Transverse colon (tissue), 4 donors: ENCODE measurements around the gene ZNF714. TPM values are rescaled to one million over a fixed set of nuclear protein-coding genes. Genes with fewer than 3 reads are reported as not detected.

ENCODE experiments used
- DNase-seq: peaks from one replicate; pipeline ENCODE4 v3.0.0-alpha.2; 2019
- H3K27ac ChIP-seq, 4 donors: fragments of 200-600 bp; sonication (generic); 2 replicates each; pipeline ENCODE4 v1.5.1; 2016 to 2018; ENCODE audit warnings: inconsistent platforms in 4 of 4
- H3K27me3 ChIP-seq: fragments of 200-600 bp; sonication (generic); 2 replicates; pipeline ENCODE4 v1.5.1; 2017; ENCODE audit warnings: inconsistent platforms
- H3K36me3 ChIP-seq, 4 donors: fragments of 200-600 bp; sonication (generic); 2 replicates each; pipeline ENCODE4 v1.5.1; 2017 to 2019; ENCODE audit warnings: inconsistent platforms in 4 of 4
- H3K4me1 ChIP-seq, 4 donors: fragments of 200-600 bp; sonication (generic); 2 replicates each; pipeline ENCODE4 v1.5.1; 2017 to 2020; ENCODE audit warnings: inconsistent platforms in 4 of 4
- H3K4me3 ChIP-seq, 4 donors: fragments of 200-600 bp; sonication (generic); 1 replicate in 1 of 4; 2 replicates in 3 of 4; pipeline versions ENCODE4 v1.5.1 to v1.6.1; 2017 to 2019; ENCODE audit warnings: inconsistent platforms in 4 of 4
- H3K9me3 ChIP-seq, 2 donors: fragments of 200-600 bp; sonication (generic); 2 replicates each; pipeline ENCODE4 v1.5.1; 2017 to 2019; ENCODE audit warnings: inconsistent platforms in 2 of 2
- CTCF ChIP-seq, 5 experiments: fragments of 200-600 bp in 3 of 5; fragments of 450-650 bp in 2 of 5; sonication (generic) in 3 of 5; IDR thresholded peaks; 1 replicate in 2 of 5; 2 replicates in 3 of 5; pipeline ENCODE4 v1.5.1; 2016 to 2017; ENCODE audit warnings: antibody characterized with exemption in 5 of 5, inconsistent platforms in 3 of 5, mild to moderate bottlenecking in 2 of 5, moderate library complexity in 1 of 5
- EP300 ChIP-seq: sonication (generic); formaldehyde crosslinking; IDR thresholded peaks from one replicate; pipeline ENCODE4 v1.6.1; 2017; ENCODE audit warnings: antibody characterized with exemption, low read depth
- POLR2A ChIP-seq: fragments of 450-650 bp; IDR thresholded peaks from one replicate; pipeline ENCODE4 v1.6.1; 2016; ENCODE audit warnings: antibody characterized with exemption, mild to moderate bottlenecking, moderate library complexity
- POLR2AphosphoS5 ChIP-seq, 3 donors: sonication (generic); formaldehyde crosslinking; IDR thresholded peaks; one replicate each; pipeline ENCODE4 v1.6.1; 2016; ENCODE audit warnings: antibody characterized with exemption in 3 of 3
- WGBS, 2 donors: methylation state at CpG; one replicate each; pipeline ENCODE4 v1.1.5; 2018; ENCODE audit warnings: low coverage in 1 of 2; 5-methylcytosine and 5-hydroxymethylcytosine counted together
- in situ Hi-C, 4 donors: fragments of 200-750 bp; cut with MboI; loops; one replicate each; pipeline versions ENCODE4 v1.15.0 to v1.15.1; 2017; ENCODE audit warnings: low sequenced_read_pairs in 3 of 4, low pct_ligation_motif_present in 1 of 4, low pct_unique_long_range_greater_than_20kb in 1 of 4
- intact Hi-C: fragments of 100-400 bp; cut with DNase I; formaldehyde crosslinking; loops from one replicate; pipeline ENCODE4 v1.15.1; 2023; ENCODE audit warnings: low total_unique reads
- total RNA-seq, 4 donors: library from RNA; depleted of rRNA; stranded (reverse); fragments of >200 nt; gene quantifications; one replicate each; pipeline ENCODE4 v1.1.0, GENCODE V29; 2016

ZNF714 gene
- total RNA-seq, 4 donors from 2014 or later = 4.1 to 19.5 (median 11.6) TPM

- peaks cover 0 to 12% (median 6%) of the 10 kb centered on the region in 4 donors for H3K4me1 ChIP-seq
- 82 to 100% methylated on average over 1 of the region's 1 CpG for WGBS, 2 donors
Measured at GRCh38 chr19:21143854-21144253, 61.9 kb downstream of the ZNF714 start.

GRCh38 chr19:21147540-21147939 lies 65.5 kb downstream of the ZNF714 start:
- 75 to 77% methylated on average over 1 of the region's 1 CpG for WGBS, 2 donors
- in situ Hi-C loops (loop anchor here in 1 of 4 donors (10.0 kb wide), 1 partner anchor 63 kb away; the partner anchor contains the start of gene ZNF714), intact Hi-C loops (no loop called here)

More at GRCh38 chr19:21143854-21144253, 61.9 kb downstream of the ZNF714 start:
- no peak for DNase-seq
- Histone ChIP-seq H3K36me3 (peaks cover 0 to 26% (median 2%) of the 10 kb centered on the region in 4 donors), H3K4me3 (no peak overlapping the region), H3K9me3 (no peaks in the 10 kb centered on the region), H3K27me3 (no peaks in the 10 kb centered on the region), H3K27ac (no peak overlapping the region)
- intact Hi-C loops (loop anchor here (5.0 kb wide), 1 partner anchor 222 kb away; the partner anchor contains the start of gene ZNF85), in situ Hi-C loops (loop anchor here in 1 of 4 donors (10.0 kb wide), 1 partner anchor 59 kb away; the partner anchor contains the start of gene ZNF714)
- TF ChIP-seq POLR2AphosphoS5 (IDR thresholded peaks at IDR 0.05) (no peak), POLR2A (no peak), CTCF (IDR thresholded peaks at IDR 0.05) (no peak)

GRCh38 chr19:21148681-21149080 lies 66.7 kb downstream of the ZNF714 start:
- Histone ChIP-seq H3K36me3 (peaks cover 0 to 57% (median 8%) of the 10 kb centered on the region in 4 donors), H3K4me1 (no peaks in the 10 kb centered on the region), H3K27ac (no peak overlapping the region), H3K4me3 (no peak overlapping the region), H3K9me3 (no peaks in the 10 kb centered on the region), H3K27me3 (no peaks in the 10 kb centered on the region)
- TF ChIP-seq POLR2AphosphoS5 (IDR thresholded peaks at IDR 0.05) (no peak), EP300 (no peak), CTCF (IDR thresholded peaks at IDR 0.05) (no peak), POLR2A (no peak)
- no peak for DNase-seq
- intact Hi-C loops = no loop called here
- in situ Hi-C loops = loop anchor here in 1 of 4 donors (10.0 kb wide), 1 partner anchor 64 kb away; the partner anchor contains the start of gene ZNF714

More at GRCh38 chr19:21147540-21147939, 65.5 kb downstream of the ZNF714 start:
- DNase-seq = no peak
- Histone ChIP-seq H3K27ac (no peak overlapping the region), H3K36me3 (peaks cover 0 to 53% (median 8%) of the 10 kb centered on the region in 4 donors), H3K9me3 (no peaks in the 10 kb centered on the region), H3K4me1 (peaks cover 0 to 10% (median 4%) of the 10 kb centered on the region in 4 donors), H3K4me3 (no peak overlapping the region), H3K27me3 (no peaks in the 10 kb centered on the region)
- no peak for TF ChIP-seq POLR2AphosphoS5 (IDR thresholded peaks at IDR 0.05)
- TF ChIP-seq POLR2A = no peak
- no peak for TF ChIP-seq CTCF (IDR thresholded peaks at IDR 0.05)
- no peak for TF ChIP-seq EP300

GRCh38 chr19:21149877-21150276 lies 67.9 kb downstream of the ZNF714 start:
- 96 to 100% methylated on average over 4 to 6 of the region's 6 CpGs for WGBS, 2 donors
- H3K27ac ChIP-seq = no peak overlapping the region
- peaks cover 0 to 46% (median 8%) of the 10 kb centered on the region in 4 donors for H3K36me3 ChIP-seq
- no peaks in the 10 kb centered on the region for H3K4me1 ChIP-seq
- DNase-seq = no peak
- intact Hi-C loops = no loop called here
- H3K4me3 ChIP-seq = no peak overlapping the region
- no peaks in the 10 kb centered on the region for H3K27me3 ChIP-seq
- no peaks in the 10 kb centered on the region for H3K9me3 ChIP-seq
- no peak for TF ChIP-seq POLR2AphosphoS5 (IDR thresholded peaks at IDR 0.05)
- no peak for TF ChIP-seq CTCF (IDR thresholded peaks at IDR 0.05)
- TF ChIP-seq EP300 = no peak
- TF ChIP-seq POLR2A = no peak
- in situ Hi-C loops = loop anchor here (5.0 to 10.0 kb wide), 4 partner anchors 55 to 65 kb away; partner anchors contain the start of gene ZNF714 (in 1 of the 4)
